GM18873 (cell line): ENCODE data around the gene BPTF.
"Not testable (repeated sequence)": the region's sequence is repeated elsewhere in the genome, so short reads cannot be mapped to it uniquely, and the experiment has no call there.

Experiments
- ATAC-seq: cut with Tn5 transposase; IDR thresholded peaks from one replicate; pipeline ENCODE4 v1.9.1; 2021; ENCODE audit warnings: mild to moderate bottlenecking, moderate library complexity, moderate number of reproducible peaks; ENCODE audit not compliant: unreplicated experiment, low FRiP score

Gene BPTF

DNA sequence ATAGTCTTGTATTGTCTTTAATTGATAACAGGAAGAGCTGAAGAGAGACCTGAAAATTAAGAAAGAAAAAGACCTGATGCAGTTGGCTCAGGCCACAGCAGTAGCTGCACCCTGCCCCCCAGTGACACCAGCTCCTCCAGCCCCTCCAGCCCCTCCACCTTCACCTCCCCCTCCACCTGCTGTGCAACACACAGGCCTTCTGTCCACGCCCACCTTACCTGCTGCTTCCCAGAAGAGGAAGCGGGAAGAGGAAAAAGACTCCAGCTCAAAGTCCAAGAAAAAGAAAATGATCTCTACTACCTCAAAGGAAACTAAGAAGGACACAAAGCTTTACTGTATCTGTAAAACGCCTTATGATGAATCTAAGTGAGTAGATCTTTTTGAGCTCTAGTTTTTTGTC, 134.2 kb downstream of the BPTF start:
- no peak for ATAC-seq

DNA sequence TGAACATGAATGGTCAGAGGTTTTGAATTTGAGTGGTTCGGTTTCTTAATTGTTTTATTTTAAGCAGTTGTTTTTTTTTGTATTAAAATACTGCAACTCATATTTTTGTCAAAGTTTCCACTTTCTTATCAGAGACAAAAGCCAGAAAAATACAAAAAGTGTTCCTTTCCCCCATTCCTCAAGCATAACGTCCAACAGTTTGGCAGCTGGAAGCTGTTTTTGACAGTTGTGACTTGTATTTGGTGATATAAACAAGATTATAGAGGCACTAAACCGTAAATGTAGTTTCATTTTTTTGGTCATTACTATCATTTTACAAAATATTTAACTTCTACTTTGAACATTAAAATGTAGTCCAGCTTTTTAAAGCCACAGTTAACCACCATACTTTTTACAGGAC, 135.0 kb downstream of the BPTF start:
- not testable (repeated sequence) for ATAC-seq

DNA sequence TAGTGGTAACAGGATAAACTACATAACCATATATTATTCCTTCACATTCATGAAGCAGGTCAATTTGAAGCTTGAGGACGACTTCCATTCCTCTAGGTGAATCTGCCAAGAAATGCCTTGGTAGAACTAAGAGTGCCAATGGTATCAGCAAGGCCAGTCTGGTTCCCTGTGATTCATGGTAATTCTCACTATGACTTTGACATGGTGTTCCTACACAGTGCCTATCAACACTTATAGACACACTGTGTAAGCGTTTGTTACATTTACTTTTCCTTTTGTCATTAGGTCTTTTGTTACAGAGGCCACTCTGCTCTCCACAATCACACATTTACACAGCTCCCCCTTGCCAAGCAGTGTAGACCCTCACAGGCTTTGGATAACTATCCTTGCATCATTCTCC, 136.9 kb downstream of the BPTF start:
- ATAC-seq = not testable (repeated sequence)

DNA sequence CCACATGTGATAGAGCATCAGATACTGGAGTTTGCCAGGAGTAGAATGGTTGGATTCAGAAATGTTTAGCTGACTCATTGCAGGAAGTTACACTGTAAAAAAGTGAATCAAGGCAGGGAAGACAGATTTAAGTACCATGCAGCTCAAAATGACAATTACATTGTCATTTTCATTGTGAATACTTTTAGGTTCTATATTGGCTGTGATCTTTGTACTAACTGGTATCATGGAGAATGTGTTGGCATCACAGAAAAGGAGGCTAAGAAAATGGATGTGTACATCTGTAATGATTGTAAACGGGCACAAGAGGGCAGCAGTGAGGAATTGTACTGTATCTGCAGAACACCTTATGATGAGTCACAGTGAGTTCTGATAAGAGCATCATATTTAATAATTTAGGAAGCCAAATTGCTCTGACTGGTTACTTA, 137.9 kb downstream of the BPTF start:
- ATAC-seq = not testable (repeated sequence)

DNA sequence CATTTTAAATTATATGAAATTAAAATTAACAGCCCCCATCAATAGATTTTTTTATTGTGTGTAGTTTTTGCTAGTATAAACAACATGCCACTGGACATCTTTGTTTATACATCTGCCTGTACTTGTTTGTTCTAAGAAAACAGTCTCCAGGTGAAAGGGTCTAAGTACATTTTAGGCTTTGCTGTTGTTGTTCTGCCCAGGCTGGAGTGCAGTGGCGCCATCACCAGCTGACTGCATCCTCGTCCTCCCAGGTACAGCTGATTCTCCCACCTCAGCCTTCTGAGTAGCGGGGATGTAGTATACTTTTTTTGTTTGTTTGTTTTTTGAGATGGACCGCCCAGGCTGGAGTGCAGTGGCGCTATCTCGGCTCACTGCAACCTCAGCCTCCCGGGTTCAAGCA, 145.5 kb downstream of the BPTF start:
- no peak for ATAC-seq

DNA sequence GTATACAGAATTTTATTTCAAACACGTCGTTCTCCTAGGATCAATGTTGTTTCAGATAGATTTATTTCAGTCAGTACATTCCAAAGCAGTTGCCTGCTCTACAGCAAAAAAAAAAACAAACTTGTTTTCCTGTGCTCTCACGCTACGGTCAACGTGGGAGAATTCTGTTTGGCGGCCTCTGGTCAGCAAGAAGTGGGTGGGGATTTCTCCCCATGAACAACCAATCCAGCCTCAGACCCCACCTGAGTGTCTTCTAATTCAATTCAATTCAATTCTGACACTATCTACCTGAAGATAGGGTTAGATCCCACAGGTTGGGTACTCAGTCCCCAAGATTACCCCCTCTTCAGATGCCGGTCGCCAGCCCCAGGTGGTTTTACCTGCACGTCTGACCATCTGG, 148.9 kb downstream of the BPTF start:
- ATAC-seq = no peak

DNA sequence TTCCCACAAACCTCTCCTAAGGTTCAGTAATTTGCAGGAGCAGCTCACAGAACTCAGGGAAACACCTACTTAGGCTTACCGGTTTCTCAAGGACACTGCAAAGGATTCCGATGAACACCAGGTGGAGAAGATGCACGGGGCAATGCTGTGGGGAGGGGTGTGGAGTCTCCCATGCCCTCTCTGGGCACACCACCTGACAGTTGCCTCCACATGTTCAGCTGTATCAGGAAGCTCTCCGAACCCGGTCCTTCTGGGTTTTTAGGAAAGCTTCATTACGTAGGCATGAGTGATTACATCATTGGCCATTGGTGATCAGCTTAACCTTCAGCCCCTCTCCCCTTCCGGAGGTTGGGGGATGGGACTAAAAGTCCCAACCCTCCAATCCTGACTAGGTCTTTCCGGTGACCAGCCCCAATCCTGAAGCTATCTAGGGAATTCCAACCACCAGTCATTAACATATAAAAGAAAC, 149.3 kb downstream of the BPTF start:
- no peak for ATAC-seq

DNA sequence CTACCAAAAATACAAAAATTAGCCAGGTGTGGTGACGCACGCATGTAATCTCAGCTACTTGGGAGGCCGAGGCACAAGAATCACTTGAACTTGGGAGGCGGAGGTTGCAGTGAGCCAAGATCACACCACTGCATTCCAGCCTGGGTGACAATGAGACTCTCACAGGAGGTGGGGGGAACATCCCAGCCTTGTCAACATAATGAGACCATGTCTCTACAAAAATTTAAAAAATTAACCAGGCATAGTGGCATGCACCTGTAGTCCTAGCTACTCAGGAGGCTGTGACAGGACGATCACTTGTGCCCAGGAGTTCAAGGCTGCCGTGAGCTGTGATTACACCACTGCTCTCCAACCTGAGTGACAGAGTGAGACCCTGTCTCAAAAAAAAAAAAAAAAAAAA, 151.0 kb downstream of the BPTF start:
- not testable (repeated sequence) for ATAC-seq

DNA sequence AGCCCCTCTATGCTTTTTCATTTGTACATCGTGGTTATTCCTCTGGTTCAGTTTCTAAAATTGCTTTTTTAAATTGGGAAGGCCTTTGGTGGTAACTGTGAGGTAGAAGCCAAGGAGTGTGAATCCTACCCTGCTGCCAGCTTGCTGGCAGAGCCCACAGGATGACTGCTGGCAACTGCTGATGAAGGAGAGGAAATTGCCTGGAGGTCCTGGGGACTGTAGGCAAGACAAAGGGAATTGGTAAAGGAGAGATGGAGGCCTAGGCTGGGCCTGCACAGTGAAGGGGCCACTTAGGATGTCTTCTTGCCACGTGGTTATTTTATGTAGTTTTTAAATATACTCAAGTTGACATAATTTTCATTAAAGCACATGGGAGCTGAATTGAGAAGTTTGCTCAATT, 155.2 kb downstream of the BPTF start:
- no peak for ATAC-seq

DNA sequence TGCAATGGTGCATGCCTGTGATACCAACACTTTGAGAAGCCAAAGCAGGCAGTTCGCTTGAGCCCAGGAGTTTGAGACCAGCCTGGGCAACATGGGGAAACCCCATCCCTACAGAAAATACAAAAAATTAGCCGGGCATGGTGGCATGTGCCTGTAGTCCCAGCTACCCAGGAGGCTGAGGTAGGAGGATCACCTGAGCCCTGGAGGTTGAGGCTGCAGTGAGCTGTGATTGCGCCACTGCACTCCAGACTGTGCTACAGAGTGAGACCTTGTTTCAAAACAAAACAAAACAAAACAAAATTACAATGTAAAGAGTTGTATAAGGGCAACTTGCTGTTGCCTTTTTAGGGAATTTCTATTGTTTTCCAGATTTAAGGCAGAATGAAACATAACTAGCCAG, 155.6 kb downstream of the BPTF start:
- ATAC-seq = not testable (repeated sequence)

DNA sequence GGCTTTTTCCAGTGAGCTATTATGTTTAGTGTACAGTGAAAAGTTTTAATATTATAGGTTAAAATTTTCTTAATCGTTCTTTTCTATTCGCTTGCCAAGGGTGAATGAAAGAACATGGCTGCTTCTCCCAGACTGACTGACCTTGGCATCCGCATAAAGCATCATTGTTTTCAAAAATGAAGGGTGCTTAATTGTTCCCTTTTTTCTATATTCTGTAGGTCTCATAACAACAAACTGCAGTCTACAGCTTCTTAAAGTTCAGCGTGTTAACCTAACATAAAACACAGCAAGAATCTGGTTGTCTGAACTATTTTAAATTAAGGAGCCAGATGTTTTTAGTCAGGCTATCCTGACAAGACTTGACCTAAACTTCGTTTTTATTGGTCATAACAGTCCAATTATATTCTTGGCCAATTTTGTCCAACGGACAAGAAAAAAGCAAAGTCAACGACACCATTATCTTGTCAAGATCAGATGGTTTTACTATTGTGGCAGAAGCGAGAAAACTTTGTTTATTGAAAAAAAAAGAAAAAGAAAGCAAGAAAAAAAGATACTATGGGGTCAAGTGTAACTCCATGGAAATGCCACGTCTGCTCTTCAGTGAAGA, 156.8 kb downstream of the BPTF start:
- no peak for ATAC-seq

DNA sequence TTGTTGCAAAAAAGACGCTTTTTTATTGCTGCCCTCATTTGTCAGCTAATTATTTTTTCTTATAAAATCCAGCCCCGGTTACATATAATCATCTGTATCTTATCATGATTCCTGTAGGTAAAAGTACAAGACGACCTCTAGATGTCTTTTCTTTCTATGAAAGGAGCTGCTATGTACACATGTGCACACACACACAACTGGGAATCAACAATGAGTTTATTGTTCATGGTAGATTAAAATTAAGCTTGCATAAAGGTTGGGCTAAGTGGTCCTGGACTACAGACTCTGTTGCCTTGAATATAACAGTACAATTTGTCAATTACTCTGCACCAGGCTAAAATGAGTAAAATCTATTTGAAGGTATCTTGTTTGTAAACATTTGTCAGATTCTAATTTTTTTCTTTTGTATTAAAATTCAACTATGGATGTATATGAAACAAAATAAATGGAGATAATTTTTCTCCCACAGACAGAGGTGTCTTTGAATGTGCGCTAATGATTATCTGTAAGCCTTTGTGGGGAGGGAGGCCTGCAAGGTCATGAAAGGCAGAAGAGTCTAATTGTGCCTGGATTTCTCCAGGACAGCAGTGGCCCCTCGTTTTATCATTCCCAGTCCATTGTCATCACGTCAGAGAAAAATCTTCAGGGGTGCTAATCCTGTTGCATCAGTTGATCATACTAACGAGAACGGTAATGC, 157.5 kb downstream of the BPTF start:
- ATAC-seq = no peak

DNA sequence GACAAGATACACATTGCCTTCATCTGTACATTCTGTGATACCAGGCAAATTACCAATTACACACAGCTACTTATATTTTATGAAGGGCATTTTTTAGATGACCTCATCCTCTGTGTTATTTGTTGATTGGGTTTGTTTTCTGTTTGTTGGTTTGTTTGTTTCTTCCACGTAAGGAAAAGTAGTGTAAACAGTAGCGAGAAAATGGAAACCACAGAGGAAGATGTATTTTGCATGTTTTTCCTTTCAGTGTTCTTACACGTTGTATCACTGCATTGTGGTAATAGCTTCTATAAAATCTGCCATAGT, 158.0 kb downstream of the BPTF start:
- ATAC-seq = no peak

DNA sequence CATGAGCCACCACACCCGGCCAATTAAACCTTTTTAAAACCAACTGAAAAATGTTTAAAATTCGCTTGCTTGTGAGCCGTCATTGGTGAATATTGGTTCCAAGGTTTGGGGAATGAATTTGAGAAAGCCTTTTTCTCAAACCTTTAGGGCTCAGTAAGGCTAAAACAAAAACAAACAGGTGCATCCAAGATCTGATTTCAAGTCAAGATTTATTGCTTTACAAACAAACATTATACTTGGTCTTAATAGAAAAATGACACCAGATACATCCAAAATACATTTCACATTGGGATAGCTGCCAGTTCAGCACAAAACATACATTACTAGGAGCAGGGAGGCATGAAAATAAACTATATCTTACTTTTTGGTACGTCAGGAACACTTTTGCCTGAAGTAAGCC, 165.6 kb downstream of the BPTF start:
- no peak for ATAC-seq

DNA sequence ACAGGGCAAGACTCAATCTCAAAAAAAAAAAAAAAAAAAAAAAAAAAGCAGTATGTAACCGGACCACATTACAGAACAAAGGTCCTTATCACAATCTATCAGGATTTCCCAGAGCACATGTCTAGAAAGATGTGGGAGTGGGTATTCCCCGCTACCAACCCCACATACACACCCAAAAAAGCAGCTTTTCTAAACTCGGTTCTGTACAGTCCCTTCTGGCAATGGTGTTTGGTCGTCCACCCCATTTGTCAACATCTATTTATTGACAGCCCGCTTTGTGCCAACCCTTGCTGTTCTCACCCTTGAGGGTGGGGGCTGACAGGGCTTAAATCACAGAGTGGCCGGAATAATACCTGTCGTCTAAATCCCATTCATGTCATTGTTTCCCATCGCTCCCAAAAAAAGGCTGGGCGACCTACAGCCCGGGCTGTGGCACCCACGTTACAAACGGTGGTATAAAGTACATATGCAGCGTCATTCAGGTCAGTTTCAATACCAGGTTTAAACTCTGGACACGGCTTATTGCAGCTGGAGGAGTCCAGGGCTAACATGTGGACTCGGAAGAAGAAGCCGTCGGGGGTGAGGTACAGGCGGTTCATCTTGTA, 167.3 kb downstream of the BPTF start:
- ATAC-seq = no peak

DNA sequence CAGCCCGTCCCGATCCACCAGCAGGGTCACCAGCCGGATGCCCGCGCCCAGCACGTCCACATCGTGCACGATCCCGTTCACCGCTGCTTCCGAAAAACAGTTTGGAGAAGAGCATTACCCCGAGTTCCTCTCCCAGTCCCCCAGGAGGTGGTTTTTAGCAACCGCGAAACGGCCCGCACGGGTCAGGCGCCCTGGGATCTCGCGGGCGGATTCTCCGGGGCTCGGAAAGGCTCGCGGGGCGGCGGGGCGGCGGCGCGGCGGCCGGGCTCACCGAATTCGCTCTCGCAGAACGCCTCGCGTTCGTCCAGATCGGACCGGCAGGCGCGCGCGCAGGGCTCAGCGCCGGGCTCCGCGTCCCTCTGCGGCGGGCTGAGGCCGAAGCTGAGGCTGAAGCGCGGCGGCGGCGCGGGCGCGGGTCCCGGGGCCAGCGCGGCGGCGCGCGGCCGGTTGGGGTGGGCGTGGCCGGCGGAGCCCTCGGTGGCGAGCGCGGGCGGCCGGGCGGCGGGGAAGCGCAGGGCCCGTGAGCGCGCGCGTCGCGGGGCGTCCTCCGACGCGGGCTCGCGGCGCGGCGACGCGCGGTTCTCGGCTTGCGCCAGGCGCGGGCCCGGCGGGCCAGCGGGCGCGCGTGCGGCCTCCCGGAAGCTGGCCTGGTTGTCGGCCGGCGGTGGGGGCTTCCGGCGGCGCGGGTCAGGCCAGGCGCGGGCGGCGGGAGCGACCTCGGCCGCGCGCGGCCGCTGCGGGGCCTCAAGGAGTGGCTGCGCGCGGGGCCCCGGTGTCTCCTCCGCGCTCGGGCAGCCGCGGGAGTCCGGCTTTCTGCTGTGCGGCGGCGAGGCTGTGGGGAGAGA, 168.1 kb downstream of the BPTF start:
- peak; percentile 58 for ATAC-seq

DNA sequence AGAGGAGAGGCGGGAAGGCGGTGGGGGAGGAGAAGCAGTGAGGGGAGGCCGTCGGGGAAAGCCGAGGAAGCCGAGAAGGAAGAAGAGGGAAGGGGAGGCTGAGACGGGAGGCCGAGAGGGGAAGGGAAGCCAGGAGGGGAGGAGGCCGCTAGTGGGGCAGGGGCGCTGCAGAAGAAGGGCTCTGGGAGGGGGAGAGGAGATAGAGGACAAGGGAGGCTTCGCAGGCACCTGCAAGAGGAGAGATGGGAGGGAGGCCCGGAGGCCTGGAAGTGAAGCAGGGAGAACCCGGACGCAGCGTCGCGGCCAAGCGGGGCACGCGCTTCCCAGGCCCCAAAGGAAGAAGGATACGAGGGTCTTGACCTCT, 168.7 kb downstream of the BPTF start:
- peak; percentile 4 for ATAC-seq

DNA sequence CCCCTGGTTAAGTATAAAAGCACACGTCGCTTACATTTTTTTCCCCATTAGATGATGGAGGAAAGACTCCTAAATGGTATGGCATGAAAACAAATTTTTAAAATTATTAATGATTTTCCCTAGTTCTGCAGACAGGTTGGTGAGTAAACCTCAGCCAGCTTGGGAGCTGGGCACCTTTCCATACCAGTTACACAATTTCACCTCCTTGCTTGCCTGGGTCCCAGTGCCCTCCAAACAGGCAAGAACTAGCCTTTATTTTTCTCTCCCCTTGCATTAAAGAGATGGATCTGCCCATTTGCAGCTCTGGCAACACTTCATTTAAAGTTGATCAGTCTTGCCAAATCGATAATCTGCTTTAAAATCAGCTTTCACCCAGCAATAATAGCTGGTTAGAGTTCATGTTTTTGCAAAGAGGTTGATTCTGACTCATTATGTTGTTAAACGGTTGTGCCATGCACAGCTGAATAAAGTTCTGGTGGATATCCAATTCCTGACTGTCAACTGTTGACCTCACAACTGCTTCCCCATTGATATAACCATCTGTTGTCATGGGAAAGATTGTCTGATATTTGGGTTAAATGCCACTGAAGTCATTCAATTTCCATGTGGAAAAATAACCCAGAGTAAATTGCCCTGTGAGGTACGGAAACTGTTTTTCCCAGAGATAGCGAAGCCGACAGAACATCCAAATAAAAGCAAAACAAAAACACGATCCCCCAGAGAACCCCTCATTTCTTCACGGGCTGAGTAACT, 169.7 kb downstream of the BPTF start:
- ATAC-seq = no peak

DNA sequence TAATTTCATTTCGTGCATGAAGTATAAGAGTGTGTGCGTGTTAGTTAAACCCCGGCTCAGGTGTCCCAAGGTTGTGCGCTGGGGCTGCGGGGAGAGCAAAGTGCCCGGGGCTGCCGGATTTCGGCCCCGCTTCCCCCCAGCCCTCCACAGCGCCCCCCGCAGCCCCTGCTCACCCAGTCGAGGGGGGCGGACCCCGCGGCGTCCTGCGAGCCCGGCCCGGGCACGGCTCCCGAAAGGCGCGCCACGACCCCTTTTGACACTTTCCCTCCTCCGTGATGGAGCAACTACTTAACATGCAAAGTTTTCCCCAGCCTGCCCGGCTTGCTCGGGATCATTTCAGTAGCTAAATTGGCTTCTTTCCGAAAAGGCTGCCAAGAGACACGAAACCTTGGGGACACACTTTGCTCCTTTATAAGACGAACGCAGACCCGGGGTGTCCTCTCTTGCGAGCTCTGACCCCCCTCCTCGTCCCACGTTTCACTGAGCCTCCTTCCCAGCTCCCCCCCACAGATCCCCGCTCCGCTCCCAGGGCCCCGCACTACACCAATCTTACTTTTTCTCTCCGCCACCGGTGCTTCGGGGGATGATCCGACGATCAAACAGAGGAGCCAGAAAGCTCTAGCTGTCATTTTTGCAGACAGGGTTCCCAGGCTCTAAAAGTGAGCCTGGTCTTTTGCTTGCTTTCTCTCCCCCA, 170.4 kb downstream of the BPTF start:
- no peak for ATAC-seq
